DND-41 (cell line): Measurements from ENCODE around the gene SNAP47.

Source experiments
- ATAC-seq: fragments of 200-7000 bp; cut with Tn5 transposase; 3 replicates; pipeline ENCODE4 v1.9.1; 2021; ENCODE audit warnings: low read depth; ENCODE audit not compliant: insufficient read depth
- DNase-seq: peaks from one replicate; pipeline ENCODE4 v3.0.0-alpha.2; 2020
- H2AFZ ChIP-seq: 2 replicates; pipeline ENCODE4 v1.6.0; 2012; ENCODE audit warnings: low read depth, low read length
- H3K27ac ChIP-seq: 2 replicates; pipeline ENCODE4 v1.5.1; 2012; ENCODE audit warnings: low read length, inconsistent platforms
- H3K27me3 ChIP-seq: fragments of 200-600 bp; sonication (generic); 2 replicates; pipeline ENCODE4 v1.6.0; 2012; ENCODE audit warnings: low read length, mild to moderate bottlenecking, inconsistent platforms; ENCODE audit not compliant: insufficient read depth, poor library complexity
- H3K36me3 ChIP-seq: 2 replicates; pipeline ENCODE4 v1.5.1; 2012; ENCODE audit warnings: low read length, inconsistent platforms; ENCODE audit not compliant: insufficient read depth
- H3K4me1 ChIP-seq: 2 replicates; pipeline ENCODE4 v1.5.1; 2012; ENCODE audit warnings: mild to moderate bottlenecking, low read length; ENCODE audit not compliant: insufficient read depth
- H3K4me2 ChIP-seq: 2 replicates; pipeline ENCODE4 v1.6.0; 2012; ENCODE audit warnings: mild to moderate bottlenecking, moderate library complexity, low read length, inconsistent platforms; ENCODE audit not compliant: insufficient read depth
- H3K4me3 ChIP-seq, 2 experiments: fragments of 200-600 bp in 1 of 2; shearing (Covaris generic) in 1 of 2; 2 replicates each; pipeline ENCODE4 v1.5.1; 2012 to 2016; ENCODE audit warnings: inconsistent platforms in 2 of 2, low read length in 2 of 2, mild to moderate bottlenecking in 2 of 2, low read depth in 1 of 2, moderate library complexity in 1 of 2
- H3K79me2 ChIP-seq: 2 replicates; pipeline ENCODE4 v1.6.0; 2012; ENCODE audit warnings: low read length, inconsistent platforms; ENCODE audit not compliant: insufficient read depth
- H3K9ac ChIP-seq: 2 replicates; pipeline ENCODE4 v1.6.0; 2012; ENCODE audit warnings: low read depth, mild to moderate bottlenecking, inconsistent platforms, low read length, moderate library complexity
- H3K9me3 ChIP-seq: 2 replicates; pipeline ENCODE4 v1.5.1; 2012; ENCODE audit warnings: low read length, moderate library complexity, mild to moderate bottlenecking, inconsistent platforms; ENCODE audit not compliant: insufficient read depth, severe bottlenecking
- H4K20me1 ChIP-seq: 2 replicates; pipeline ENCODE4 v1.6.0; 2012; ENCODE audit warnings: low read length; ENCODE audit not compliant: insufficient read depth
- CTCF ChIP-seq: IDR thresholded peaks from 2 replicates; pipeline ENCODE4 v1.5.1; 2012; ENCODE audit warnings: borderline replicate concordance, low read length, moderate library complexity, mild to moderate bottlenecking; ENCODE audit not compliant: poor library complexity, severe bottlenecking; ENCODE audit errors: extremely low read depth
- EZH2 ChIP-seq: IDR thresholded peaks from 3 replicates; pipeline ENCODE4 v1.6.1; 2012; ENCODE audit warnings: borderline replicate concordance, low read depth, mild to moderate bottlenecking, moderate library complexity, low read length, inconsistent platforms; ENCODE audit not compliant: severe bottlenecking

Gene SNAP47

DNA sequence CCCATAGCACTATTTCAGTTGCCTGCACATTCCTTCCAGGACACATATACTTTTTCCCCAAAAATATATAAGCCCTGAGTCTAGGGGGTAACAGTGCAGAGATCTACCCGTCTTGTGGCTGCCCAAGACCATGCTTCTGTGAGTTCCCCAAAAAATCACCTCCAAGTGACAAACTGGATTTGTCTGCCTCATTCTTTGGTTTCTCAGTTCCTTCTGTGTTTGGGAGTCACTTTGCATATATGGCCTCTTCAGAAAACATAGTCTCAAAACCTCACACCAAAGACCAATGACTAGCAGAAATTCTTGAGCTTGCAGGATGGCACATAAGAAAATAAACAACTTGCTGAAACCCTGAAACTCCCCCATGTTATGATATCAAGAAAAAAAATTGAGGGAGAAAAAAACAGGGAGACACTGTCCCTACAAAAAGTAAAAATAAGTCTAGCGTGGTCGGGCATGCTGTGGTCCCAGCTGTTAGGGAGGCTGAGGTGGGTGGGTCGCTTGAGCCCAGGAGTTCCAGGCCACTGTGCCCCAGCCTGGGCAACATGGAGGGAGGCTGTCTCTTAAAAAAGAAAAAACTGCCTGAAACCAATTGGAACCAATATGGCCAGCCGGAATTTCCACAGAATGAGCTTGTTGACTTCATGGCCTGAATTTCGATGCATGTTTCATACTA is 8.2 kb upstream of the SNAP47 start:
- ATAC-seq, result no peak
- TF ChIP-seq CTCF (no peak), EZH2 (no peak)
- H3K9me3 ChIP-seq, result peaks cover under 1% of the 10 kb centered on the region
- peak overlapping the region in 1 of 2 experiments; percentile 69; a peak in 1 of 4 replicates for H3K4me3 ChIP-seq
- H4K20me1 ChIP-seq, result peaks cover 25% of the 10 kb centered on the region
- H3K9ac ChIP-seq, result no peak overlapping the region
- H3K27me3 ChIP-seq, result no peaks in the 10 kb centered on the region
- no peaks in the 10 kb centered on the region for H3K79me2 ChIP-seq
- no peak for DNase-seq
- no peak overlapping the region for H2AFZ ChIP-seq
- H3K27ac ChIP-seq, result no peak overlapping the region
- peaks cover 15% of the 10 kb centered on the region for H3K36me3 ChIP-seq
- peak overlapping the region; percentile 90; the same call in 1 of the 2 replicates for H3K4me2 ChIP-seq
- peaks cover 27% of the 10 kb centered on the region for H3K4me1 ChIP-seq

DNA sequence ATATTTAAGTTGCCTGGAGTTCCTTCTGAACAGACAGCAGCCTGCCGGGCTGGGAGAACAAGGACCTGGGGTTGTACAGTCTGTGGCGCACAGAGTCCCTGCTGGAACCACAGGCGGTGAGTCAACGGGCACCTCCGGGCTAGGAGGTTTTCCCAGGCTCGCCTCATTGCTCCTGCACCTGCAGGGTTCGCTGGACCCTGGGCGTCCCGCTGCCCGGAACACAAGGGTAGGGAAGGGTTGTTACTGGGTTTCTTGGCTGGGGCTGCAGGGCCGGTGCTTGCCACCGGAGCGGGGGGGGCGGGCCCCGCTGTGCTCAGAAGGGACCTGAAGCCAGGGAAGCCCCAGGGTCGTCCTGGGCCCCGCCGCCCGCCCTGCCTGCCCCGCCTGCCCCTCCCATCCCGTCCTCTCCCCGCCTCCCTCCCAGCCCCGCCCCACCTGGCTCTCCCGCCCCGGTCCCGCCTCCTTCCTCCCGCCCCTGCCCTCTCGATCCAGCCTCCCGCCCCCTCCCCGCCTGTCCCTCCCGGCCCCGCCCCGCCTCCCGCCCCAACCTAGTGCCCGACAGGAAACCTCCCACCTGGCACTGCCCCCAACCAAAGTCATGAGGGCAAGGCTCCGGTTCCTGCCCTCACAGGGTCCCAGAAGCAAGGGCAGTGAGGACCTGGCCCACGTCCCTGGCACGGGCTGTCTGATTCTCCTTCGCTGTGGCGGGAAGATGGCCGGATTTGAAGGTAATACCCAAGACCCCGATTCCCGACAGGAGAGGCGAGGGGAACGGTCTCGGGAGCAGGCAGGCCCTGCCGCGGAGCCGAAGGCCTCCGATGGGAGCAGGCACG is 7.0 kb upstream of the SNAP47 start:
- Histone ChIP-seq H3K79me2 (peaks cover 9% of the 10 kb centered on the region), H3K9me3 (no peaks in the 10 kb centered on the region), H4K20me1 (peaks cover 37% of the 10 kb centered on the region), H3K27me3 (no peaks in the 10 kb centered on the region), H3K9ac (peak overlapping the region; percentile 71), H3K4me3 (peak overlapping the region; percentile 43 to 69; a peak in 3 of 4 replicates), H3K4me2 (peak overlapping the region; percentile 90), H3K27ac (peak overlapping the region; percentile 71), H3K4me1 (peaks cover 30% of the 10 kb centered on the region), H2AFZ (peak overlapping the region; percentile 88), H3K36me3 (peaks cover 27% of the 10 kb centered on the region)
- peak; percentile 78 for DNase-seq
- TF ChIP-seq CTCF (no peak), EZH2 (no peak)
- peak; percentile 67 for ATAC-seq

GRCh38 chr1:227728892-227729143 is 6.4 kb upstream of the SNAP47 start:
- Histone ChIP-seq H3K27ac (peak overlapping the region; percentile 71), H3K27me3 (no peaks in the 10 kb centered on the region), H3K9ac (peak overlapping the region; percentile 71), H3K4me3 (peak overlapping the region; percentile 27 to 65; a peak in 3 of 4 replicates), H3K79me2 (peaks cover 15% of the 10 kb centered on the region), H2AFZ (peak overlapping the region; percentile 71), H4K20me1 (peaks cover 42% of the 10 kb centered on the region), H3K4me1 (peaks cover 35% of the 10 kb centered on the region), H3K36me3 (peaks cover 33% of the 10 kb centered on the region), H3K9me3 (no peaks in the 10 kb centered on the region), H3K4me2 (peak overlapping the region; percentile 90)
- ATAC-seq (peak; percentile 33), DNase-seq (no peak)
- no peak for TF ChIP-seq EZH2
